Naive B cell (primary cell): ENCODE results near the gene PDCD1. TPM values are rescaled to one million over a fixed set of nuclear protein-coding genes. Genes with fewer than 3 reads are reported as not detected.
"Not testable (repeated sequence)": the region's sequence is repeated elsewhere in the genome, so short reads cannot be mapped to it uniquely, and the experiment has no call there.

Source experiments
- ATAC-seq, 2 donors: fragments of 150-1000 bp; cut with Tn5 transposase; 2 replicates each; pipeline ENCODE4 v1.10.0; 2021; ENCODE audit warnings: low read depth in 2 of 2, mild to moderate bottlenecking in 2 of 2, moderate library complexity in 2 of 2
- DNase-seq: peaks from one replicate; pipeline ENCODE4 v3.0.0; 2022
- H3K27ac Mint-ChIP-seq, 6 donors: one replicate each; pipeline ENCODE4 v1.8.0; 2020 to 2022; ENCODE audit warnings: mild to moderate bottlenecking in 6 of 6, mixed read lengths in 6 of 6, moderate library complexity in 5 of 6, inconsistent platforms in 2 of 6
- H3K27me3 Mint-ChIP-seq, 3 donors: one replicate each; pipeline ENCODE4 v1.8.0; 2021 to 2022; ENCODE audit warnings: mixed read lengths in 3 of 3, mild to moderate bottlenecking in 1 of 3
- H3K36me3 Mint-ChIP-seq, 2 donors: one replicate each; pipeline ENCODE4 v1.8.0; 2020 to 2022; ENCODE audit warnings: mixed read lengths in 2 of 2, inconsistent platforms in 1 of 2, mild to moderate bottlenecking in 1 of 2
- H3K4me1 Mint-ChIP-seq, 3 donors: one replicate each; pipeline ENCODE4 v1.8.0; 2020 to 2022; ENCODE audit warnings: mixed read lengths in 3 of 3, inconsistent platforms in 1 of 3, mild to moderate bottlenecking in 1 of 3, moderate library complexity in 1 of 3
- H3K4me3 Mint-ChIP-seq, 8 donors: one replicate each; pipeline ENCODE4 v1.8.0; 2020 to 2022; ENCODE audit warnings: mild to moderate bottlenecking in 8 of 8, mixed read lengths in 8 of 8, moderate library complexity in 8 of 8, inconsistent platforms in 2 of 8
- H3K9me3 Mint-ChIP-seq, 7 donors: one replicate each; pipeline ENCODE4 v1.8.0; 2020 to 2022; ENCODE audit warnings: mixed read lengths in 7 of 7, mild to moderate bottlenecking in 5 of 7, inconsistent platforms in 2 of 7, moderate library complexity in 1 of 7
- polyA plus RNA-seq, 6 donors: library from polyadenylated mRNA; unstranded; fragments of 300-500 nt; fragmentation: Illumina TruSeq; gene quantifications; one replicate each; pipeline ENCODE4 v1.2.3, GENCODE V29; 2021; ENCODE audit warnings: low read depth in 6 of 6

Gene PDCD1
- polyA plus RNA-seq, 6 donors from 2014 or later: not detected

- ATAC-seq: no peak
- Mint-ChIP-seq H3K4me3 (no peak overlapping the region), H3K9me3 (peaks cover 0 to 2% (median 0%) of the 10 kb centered on the region in 7 donors), H3K36me3 (no peaks in the 10 kb centered on the region), H3K4me1 (no peaks in the 10 kb centered on the region), H3K27ac (no peak overlapping the region), H3K27me3 (peaks cover 0 to 27% (median 12%) of the 10 kb centered on the region in 3 donors)
- DNase-seq: no peak
These were observed 48.1 kb downstream of the PDCD1 start for GRCh38 chr2:241810307-241811200.

GRCh38 chr2:241809383-241810306 lies 49.0 kb downstream of the PDCD1 start:
- H3K9me3 Mint-ChIP-seq: peaks cover 0 to 2% (median 0%) of the 10 kb centered on the region in 7 donors
- ATAC-seq (no peak), DNase-seq (no peak)
- peaks cover 0 to 4% (median 3%) of the 10 kb centered on the region in 3 donors for H3K4me1 Mint-ChIP-seq
- H3K36me3 Mint-ChIP-seq: no peaks in the 10 kb centered on the region
- peaks cover 0 to 22% (median 12%) of the 10 kb centered on the region in 3 donors for H3K27me3 Mint-ChIP-seq
- H3K4me3 Mint-ChIP-seq: peak overlapping the region in 2 of 8 donors; percentile 15 to 60
- no peak overlapping the region for H3K27ac Mint-ChIP-seq

- Mint-ChIP-seq H3K9me3 (peaks cover 0 to 2% (median 0%) of the 10 kb centered on the region in 7 donors), H3K27ac (peak within 1 kb of the TSS in 1 of 6 donors; percentile 78), H3K36me3 (no peaks in the 10 kb centered on the region), H3K27me3 (peaks cover 0 to 25% (median 12%) of the 10 kb centered on the region in 3 donors), H3K4me1 (peaks cover 0 to 5% (median 4%) of the 10 kb centered on the region in 3 donors), H3K4me3 (peak within 1 kb of the TSS in 2 of 8 donors; percentile 15 to 60)
- no peak for DNase-seq
- ATAC-seq: no peak
These were observed 49.8 kb downstream of the PDCD1 start, which contains the start of gene NEU4 for GRCh38 chr2:241808721-241809382. TSS of gene NEU4 (plus strand) at chr2:241809193. CDS start at chr2:241814485, 5,292 bp downstream.

GRCh38 chr2:241808051-241808720 lies 50.5 kb downstream of the PDCD1 start:
- no peak for DNase-seq
- Mint-ChIP-seq H3K36me3 (no peaks in the 10 kb centered on the region), H3K4me3 (no peak overlapping the region), H3K4me1 (peaks cover 3 to 8% (median 4%) of the 10 kb centered on the region in 3 donors), H3K27me3 (peaks cover 4 to 29% (median 12%) of the 10 kb centered on the region in 3 donors), H3K9me3 (peaks cover 0 to 2% (median 0%) of the 10 kb centered on the region in 7 donors), H3K27ac (no peak overlapping the region)
- no peak for ATAC-seq

GRCh38 chr2:241806217-241806616 lies 52.5 kb downstream of the PDCD1 start:
- not testable (repeated sequence) for ATAC-seq, H3K9me3 Mint-ChIP-seq, H3K4me3 Mint-ChIP-seq, H3K27ac Mint-ChIP-seq, DNase-seq, H3K36me3 Mint-ChIP-seq
- Mint-ChIP-seq H3K27me3 (peaks cover 8 to 36% (median 12%) of the 10 kb centered on the region in 3 donors), H3K4me1 (peaks cover 4 to 10% (median 4%) of the 10 kb centered on the region in 3 donors)

GRCh38 chr2:241804326-241805229 lies 54.1 kb downstream of the PDCD1 start:
- Mint-ChIP-seq H3K9me3 (peaks cover 0 to 2% (median 0%) of the 10 kb centered on the region in 7 donors), H3K27me3 (peaks cover 8 to 37% (median 12%) of the 10 kb centered on the region in 3 donors), H3K4me3 (peak overlapping the region in 7 of 8 donors; percentile 47 to 77 (median 61)), H3K27ac (peak overlapping the region in 1 of 6 donors; percentile 28), H3K4me1 (peaks cover 4 to 10% (median 4%) of the 10 kb centered on the region in 3 donors), H3K36me3 (no peaks in the 10 kb centered on the region)
- DNase-seq: peak; percentile 19
- ATAC-seq: peak; percentile 33 to 55

GRCh38 chr2:241803387-241804325 lies 55.0 kb downstream of the PDCD1 start:
- peak; percentile 25 for DNase-seq
- Mint-ChIP-seq H3K4me3 (peak overlapping the region; percentile 1 to 87 (median 66)), H3K4me1 (peaks cover 4 to 10% (median 4%) of the 10 kb centered on the region in 3 donors), H3K27me3 (peaks cover 6 to 28% (median 8%) of the 10 kb centered on the region in 3 donors), H3K27ac (peak overlapping the region in 1 of 6 donors; percentile 84), H3K36me3 (no peaks in the 10 kb centered on the region), H3K9me3 (no peaks in the 10 kb centered on the region)
- ATAC-seq: peak; percentile 60 to 68

GRCh38 chr2:241802421-241803318 lies 56.0 kb downstream of the PDCD1 start:
- ATAC-seq (no peak), DNase-seq (no peak)
- Mint-ChIP-seq H3K36me3 (no peaks in the 10 kb centered on the region), H3K27me3 (peaks cover 0 to 28% (median 8%) of the 10 kb centered on the region in 3 donors), H3K4me1 (peaks cover 4 to 10% (median 4%) of the 10 kb centered on the region in 3 donors), H3K9me3 (no peaks in the 10 kb centered on the region), H3K4me3 (peak overlapping the region in 2 of 8 donors; percentile 1 to 52), H3K27ac (no peak overlapping the region)

- no peak overlapping the region for H3K27ac Mint-ChIP-seq
- DNase-seq (no peak), ATAC-seq (no peak)
- peak overlapping the region in 1 of 8 donors; percentile 15 for H3K4me3 Mint-ChIP-seq
- no peaks in the 10 kb centered on the region for H3K36me3 Mint-ChIP-seq
- H3K4me1 Mint-ChIP-seq: peaks cover 4 to 10% (median 4%) of the 10 kb centered on the region in 3 donors
- H3K9me3 Mint-ChIP-seq: no peaks in the 10 kb centered on the region
- H3K27me3 Mint-ChIP-seq: peaks cover 0 to 29% (median 8%) of the 10 kb centered on the region in 3 donors
These were observed 56.9 kb downstream of the PDCD1 start for GRCh38 chr2:241801611-241802420.
